Vagina (tissue), 2 donors: ENCODE data around the gene TMEM87B.

Source experiments
- POLR2AphosphoS5 ChIP-seq, 2 donors: sonication (generic); formaldehyde crosslinking; IDR thresholded peaks; one replicate each; pipeline ENCODE4 v1.9.0; 2017; ENCODE audit warnings: antibody characterized with exemption in 2 of 2, mild to moderate bottlenecking in 2 of 2, low read depth in 1 of 2; ENCODE audit not compliant: insufficient read depth in 1 of 2
- TF ChIP-seq, protein P1 (sequence below), 3 experiments: fragments of 450-650 bp in 2 of 3; fragments of 200-600 bp in 1 of 3; sonication (generic) in 1 of 3; IDR thresholded peaks; one replicate each; pipeline ENCODE4 v1.5.1; 2017 to 2019; ENCODE audit warnings: antibody characterized with exemption in 3 of 3, mild to moderate bottlenecking in 2 of 3, moderate library complexity in 2 of 3

- TF ChIP-seq POLR2AphosphoS5 (IDR thresholded peaks at IDR 0.05; ENCODE audit: insufficient read depth in 1 of 2, low read depth in 1 of 2) = no peak
- TF ChIP-seq, protein P1, sequence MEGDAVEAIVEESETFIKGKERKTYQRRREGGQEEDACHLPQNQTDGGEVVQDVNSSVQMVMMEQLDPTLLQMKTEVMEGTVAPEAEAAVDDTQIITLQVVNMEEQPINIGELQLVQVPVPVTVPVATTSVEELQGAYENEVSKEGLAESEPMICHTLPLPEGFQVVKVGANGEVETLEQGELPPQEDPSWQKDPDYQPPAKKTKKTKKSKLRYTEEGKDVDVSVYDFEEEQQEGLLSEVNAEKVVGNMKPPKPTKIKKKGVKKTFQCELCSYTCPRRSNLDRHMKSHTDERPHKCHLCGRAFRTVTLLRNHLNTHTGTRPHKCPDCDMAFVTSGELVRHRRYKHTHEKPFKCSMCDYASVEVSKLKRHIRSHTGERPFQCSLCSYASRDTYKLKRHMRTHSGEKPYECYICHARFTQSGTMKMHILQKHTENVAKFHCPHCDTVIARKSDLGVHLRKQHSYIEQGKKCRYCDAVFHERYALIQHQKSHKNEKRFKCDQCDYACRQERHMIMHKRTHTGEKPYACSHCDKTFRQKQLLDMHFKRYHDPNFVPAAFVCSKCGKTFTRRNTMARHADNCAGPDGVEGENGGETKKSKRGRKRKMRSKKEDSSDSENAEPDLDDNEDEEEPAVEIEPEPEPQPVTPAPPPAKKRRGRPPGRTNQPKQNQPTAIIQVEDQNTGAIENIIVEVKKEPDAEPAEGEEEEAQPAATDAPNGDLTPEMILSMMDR (IDR thresholded peaks at IDR 0.05) = no peak
These were observed 105.5 kb downstream of the TMEM87B start for GRCh38 chr2:112160283-112161250.
